Amniotic stem cell (primary cell): ENCODE measurements around the gene VPS72.
A peak's percentile ranks its signal among the peaks of the same experiment; 100 is the strongest.
"Not testable (repeated sequence)": the region's sequence is repeated elsewhere in the genome, so short reads cannot be mapped to it uniquely, and the experiment has no call there.

Source experiments
- DNase-seq: peaks from one replicate; lab custom pipeline; 2025; lab: John Stamatoyannopoulos, UW

VPS72 gene, protein sequence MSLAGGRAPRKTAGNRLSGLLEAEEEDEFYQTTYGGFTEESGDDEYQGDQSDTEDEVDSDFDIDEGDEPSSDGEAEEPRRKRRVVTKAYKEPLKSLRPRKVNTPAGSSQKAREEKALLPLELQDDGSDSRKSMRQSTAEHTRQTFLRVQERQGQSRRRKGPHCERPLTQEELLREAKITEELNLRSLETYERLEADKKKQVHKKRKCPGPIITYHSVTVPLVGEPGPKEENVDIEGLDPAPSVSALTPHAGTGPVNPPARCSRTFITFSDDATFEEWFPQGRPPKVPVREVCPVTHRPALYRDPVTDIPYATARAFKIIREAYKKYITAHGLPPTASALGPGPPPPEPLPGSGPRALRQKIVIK

DNA sequence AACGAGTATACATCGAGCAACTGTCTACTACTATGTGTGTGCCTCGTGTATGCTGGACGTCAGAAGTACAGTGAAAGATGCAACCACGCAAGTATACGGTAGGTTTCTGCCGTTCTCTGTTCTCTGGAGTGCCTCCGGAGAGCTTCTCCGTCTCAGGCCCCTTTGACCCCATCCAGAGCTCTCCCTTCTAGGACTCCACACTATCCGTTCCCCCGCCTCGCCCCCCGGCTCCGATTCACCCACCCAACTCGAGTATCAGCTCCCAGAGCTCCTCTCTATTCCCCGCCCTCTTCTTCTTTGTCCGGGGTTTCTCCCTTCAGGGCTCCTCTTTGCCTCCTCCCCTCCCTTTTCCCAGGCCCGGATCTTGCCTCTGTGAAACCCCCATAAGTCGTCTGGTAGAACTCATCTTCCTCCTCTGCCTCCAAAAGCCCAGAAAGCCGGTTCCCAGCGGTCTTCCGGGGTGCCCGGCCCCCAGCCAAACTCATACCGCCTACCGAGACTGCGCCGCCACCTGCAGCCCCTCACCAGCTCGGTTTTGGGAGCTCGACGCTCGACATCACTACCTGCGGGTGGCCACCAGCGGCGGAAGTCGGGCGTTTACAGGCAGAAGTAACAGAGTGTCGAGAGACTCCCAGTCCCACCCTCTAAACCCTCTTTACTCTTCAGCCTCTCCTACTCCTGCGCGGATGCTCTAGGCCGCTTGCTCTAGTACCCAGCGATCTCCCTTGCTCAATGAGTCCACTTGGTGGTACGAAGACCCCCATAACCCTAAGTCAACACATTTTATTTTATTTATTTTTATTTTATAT, at the start of gene VPS72:
VPS72 (minus strand) TSS at position 561 of the 809 bp plus-strand sequence; CDS start at position 485, 76 bp downstream.
- DNase-seq, result peak; percentile 80

DNA sequence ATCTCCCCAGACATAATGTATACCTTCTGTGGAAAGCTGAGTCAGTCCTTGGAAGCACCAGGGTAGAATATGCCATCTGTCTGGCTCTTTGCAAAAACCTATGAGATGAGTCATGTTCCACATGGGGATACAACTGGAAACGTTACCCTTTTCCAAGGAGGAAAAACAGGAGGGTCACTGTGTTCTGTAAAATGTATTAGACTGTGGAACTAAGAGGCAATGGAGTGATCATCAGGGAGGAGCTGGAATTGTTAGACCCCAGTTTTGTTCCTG, 48.4 kb upstream of the VPS72 start:
- DNase-seq, result peak; percentile 73

DNA sequence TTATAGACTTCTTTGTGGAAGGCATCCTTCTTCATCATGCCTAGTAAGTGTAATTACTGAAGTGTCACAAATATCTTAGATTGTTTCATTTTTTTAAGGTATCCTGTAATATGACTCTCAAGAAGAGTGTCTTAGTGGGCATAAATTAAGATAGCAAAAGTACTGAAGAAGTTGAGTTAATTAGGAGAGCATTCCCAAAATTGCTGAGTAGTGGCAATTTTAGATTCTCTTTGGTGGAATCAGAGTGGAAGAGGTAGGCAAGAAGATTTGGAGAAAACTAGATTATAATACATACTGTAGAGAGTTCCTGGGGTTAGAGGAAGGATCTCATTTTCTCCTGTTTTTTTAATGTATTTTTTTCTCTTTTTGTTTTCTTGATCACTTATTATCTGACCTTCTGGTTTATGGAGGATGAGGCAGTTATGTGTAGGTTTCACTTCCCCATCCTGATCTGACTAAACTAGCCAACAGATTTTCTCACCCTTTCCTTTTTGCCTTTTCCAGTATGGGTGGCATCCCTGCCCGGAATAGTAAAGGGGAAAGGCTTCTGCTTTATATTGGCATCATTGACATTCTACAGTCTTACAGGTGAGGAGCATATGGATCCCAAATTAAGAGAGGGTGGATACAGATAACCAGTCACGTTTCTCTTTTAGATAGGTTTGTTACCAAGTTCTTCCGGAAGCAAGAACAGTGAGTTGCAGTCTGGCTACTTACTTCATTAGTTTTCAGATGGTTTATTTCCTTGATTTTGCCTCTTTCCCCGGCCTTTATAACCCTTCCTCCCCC, 47.9 kb upstream of the VPS72 start:
- DNase-seq, result no peak

- DNase-seq, result no peak
Observed at GRCh38 chr1:151235235-151235634, 45.2 kb upstream of the VPS72 start.

DNA sequence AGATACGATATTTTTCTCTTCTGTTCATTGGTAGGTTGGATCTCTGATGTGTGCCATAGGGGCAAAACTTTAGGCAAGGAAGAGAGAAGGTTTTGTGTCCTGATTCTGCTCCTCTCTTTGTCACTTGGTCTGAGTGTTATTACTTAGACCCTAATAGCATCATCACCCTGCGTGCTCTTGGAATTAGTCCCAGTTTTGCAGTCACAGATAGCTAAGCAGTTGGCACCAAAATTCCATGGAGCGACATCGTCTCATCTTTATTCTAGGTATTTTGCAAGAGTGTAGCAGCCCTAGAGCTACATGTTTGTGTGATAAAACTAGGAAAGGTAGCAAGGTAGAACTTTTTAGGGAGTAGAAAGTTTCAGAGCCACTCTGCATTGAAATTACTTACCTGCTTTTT, 32.1 kb upstream of the VPS72 start:
- no peak for DNase-seq

- DNase-seq, result no peak
Observed at GRCh38 chr1:151221616-151222015, 31.6 kb upstream of the VPS72 start.

- DNase-seq, result no peak
Observed at GRCh38 chr1:151213560-151213959, 23.6 kb upstream of the VPS72 start.

GRCh38 chr1:151211972-151212705, 22.1 kb upstream of the VPS72 start:
- DNase-seq, result no peak

DNA sequence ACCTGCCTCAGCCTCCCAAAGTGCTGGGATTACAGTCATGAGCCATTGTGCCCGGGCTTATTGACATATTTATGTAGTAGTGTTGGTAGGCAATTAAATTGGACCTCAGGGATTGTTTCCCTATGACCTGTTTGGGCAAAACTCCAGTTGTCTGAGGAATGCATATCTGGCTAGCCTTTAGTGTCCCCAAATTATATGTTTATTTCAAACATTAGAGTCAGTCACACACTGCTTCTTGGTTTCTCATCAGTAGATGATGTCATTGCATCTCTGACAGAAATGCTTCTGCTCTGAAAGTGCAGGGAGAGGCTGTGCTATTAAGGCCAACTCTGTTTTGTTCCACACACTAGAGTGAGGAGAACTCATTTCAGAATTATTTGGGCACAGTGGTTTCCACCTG, 20.8 kb upstream of the VPS72 start:
- no peak for DNase-seq

DNA sequence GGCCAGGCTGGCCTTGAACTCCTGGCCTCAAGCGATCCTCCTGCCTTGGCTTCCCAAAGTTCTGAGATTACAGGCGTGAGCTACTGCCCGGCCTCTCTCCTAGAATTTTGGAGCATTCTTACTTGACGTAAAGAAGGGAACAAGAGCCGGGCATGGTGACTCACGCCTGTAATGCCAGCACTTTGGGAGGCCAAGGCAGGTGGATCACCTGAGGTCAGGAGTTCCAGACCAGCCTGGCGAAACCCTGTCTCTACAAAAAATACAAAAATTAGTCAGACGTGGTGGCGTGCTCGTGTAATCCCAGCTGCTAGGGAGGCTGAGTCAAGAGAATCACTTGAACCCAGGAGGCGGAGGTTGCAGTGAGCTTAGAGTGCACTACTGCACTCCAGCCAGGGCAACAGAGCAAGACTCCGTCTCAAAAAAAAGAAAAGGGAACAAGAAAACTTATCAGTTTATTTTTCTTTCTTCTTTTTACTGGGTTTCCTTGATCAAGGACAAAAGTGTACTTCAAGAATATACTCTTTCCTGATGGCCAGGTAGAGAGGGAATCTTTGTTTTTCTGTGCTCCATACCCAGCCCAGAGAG, 15.5 kb upstream of the VPS72 start:
- not testable (repeated sequence) for DNase-seq

GRCh38 chr1:151199873-151200581, 10.0 kb upstream of the VPS72 start:
- peak; percentile 47 for DNase-seq

DNA sequence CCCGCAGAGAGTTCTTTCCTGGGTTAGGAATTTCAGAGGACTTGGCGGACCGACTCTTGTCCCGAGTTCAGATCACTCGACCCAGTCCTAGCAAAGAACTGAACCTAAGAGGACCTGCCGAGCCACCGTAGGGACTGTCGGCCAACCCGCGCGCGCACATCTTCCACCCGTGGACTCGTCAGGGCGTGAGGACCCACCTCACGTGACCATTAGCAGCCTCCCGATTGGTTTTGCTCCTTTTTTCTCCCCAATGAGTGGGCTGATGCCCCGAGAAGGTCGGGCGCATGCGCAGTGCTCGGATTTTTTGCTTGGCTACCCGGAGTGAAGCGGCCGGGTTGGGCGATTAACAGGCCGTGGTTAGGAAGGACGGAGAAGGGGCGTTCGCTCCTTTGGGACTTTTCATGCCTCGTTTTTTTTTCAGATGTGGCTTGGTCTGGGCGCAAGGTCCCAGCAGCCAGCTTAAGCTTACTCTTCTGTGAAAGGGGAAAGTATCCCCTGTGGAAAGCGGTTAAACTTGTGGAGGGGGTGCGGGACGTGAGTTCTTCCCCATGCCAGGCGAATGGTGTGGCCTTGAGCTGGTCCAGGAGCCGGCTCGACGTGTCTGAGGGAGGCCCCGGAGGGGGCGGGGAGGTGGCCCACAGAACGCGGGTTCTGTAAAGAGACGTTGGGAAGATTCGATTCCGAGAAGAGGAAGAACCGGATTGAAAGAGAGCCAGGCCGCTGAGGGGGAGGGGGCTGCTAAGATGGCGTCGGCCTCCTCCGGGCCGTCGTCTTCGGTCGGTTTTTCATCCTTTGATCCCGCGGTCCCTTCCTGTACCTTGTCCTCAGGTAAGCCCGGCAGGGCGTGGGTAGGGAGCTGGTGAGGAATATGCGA, 8.5 kb upstream of the VPS72 start, which contains the start of gene PIP5K1A:
PIP5K1A (plus strand) TSS at position 299 of the 874 bp plus-strand sequence; CDS start at position 744, 445 bp downstream.
- peak; percentile 97 for DNase-seq

GRCh38 chr1:151197863-151198253, 7.9 kb upstream of the VPS72 start:
- no peak for DNase-seq

DNA sequence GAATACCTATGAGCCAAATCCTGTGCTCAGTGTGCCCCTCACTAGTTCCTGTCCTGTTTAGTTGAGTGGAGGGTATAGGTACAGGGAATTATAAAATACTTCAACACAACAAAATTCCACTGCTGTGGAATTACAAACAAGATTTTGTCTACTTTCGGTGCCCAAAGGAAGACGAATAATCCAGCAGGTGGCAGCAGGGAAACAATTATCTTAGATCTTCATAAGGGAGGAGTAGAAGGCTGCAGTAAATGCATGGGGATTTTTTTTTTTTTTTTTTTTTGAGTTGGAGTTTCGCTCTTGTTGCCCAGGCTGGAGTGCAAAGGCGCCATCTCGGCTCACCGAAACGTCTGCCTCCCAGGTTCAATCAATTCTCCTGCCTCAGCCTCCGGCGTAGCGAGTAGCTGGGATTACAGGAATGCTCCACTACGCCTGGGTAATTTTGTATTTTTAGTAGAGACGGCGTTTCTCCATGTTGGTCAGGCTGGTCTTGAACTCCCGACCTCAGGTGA, 6.3 kb upstream of the VPS72 start:
- peak; percentile 71 for DNase-seq

DNA sequence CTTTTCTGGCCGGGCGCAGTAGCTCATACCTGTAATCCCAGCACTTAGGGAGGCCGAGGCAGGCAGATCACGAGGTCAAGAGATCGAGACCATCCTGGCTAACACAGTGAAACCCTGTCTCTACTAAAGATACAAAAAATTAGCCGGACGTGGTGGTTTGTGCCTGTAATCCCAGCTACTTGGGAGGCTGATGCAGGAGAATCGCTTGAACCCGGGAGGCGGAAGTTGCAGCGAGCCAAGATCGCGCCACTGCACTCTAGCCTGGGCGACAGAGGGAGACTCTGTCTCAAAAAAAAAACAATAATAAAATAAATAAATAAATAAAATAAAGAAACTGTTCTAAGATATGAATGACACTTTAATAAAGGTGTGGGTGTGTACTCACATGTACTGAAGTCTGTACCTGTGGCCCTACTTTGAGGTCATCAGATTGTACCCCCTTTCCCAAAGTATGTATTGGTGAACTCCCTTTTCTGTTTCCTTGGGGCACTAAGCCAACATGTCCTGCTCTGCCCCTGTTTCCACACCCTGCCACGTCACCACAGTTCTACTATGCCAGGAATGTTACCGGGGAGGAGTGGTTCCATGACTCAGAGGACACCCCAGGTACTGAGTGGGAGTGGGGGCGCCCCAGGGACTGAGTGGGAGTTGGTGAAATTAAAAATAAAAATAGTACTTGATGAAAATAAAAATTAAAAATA, 5.0 kb upstream of the VPS72 start:
- DNase-seq, result peak; percentile 41

GRCh38 chr1:151193856-151194255, 3.9 kb upstream of the VPS72 start:
- no peak for DNase-seq

DNA sequence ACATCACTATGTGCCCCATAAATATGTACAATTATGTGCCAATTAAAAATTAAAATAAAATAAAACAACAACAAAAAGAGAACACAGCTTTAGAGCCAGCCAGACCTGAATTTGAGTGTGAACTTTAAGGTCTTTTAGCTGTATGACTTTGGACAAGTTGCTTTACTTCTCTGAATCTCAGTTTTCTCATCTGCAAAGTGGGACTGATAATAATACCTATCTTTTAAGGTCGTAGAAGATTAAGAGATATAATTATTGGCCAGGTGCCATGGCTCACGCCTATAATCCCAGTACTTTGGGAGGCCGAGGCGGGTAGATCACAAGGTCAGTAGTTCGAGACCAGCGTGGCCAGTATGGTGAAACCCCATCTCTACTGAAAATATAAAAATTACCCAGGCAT, 3.3 kb upstream of the VPS72 start:
- no peak for DNase-seq

DNA sequence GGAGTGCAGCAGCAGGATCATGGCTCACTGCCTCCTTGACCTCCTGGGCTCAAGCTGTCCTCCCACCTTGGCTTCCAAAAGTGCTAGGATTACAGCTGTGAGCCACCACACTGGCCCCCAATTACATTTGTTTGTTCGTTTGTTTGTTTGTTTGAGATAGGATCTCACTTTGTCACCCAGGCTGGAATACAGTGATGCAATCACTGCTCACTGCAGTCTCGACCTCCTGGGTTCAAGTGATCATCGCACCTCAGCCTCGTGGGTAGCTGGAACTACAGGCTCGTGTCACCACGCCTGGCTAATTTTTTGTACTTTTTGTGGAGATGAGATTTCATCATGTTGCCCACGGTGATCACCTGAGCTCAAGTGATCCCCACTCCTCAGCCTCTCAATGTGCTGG, 2.0 kb upstream of the VPS72 start:
- no peak for DNase-seq

DNA sequence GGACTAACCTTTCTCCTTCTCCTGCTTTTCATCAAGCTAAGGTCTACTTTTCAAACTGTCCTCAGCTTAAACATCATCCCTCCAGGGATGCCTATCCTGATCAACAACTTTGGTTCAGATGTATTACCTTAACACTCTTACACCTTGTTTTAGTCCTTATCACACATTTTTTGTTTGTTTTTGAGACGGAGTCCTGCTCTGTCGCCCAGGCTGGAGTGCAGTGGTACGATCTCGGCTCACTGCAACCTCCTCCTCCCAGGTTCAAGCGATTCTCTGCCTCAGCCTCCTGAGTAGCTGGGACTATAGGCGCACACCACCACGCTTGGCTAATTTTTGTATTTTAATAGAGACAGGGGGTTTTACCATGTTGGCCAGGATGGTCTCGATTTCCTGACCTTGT, 1.3 kb downstream of the VPS72 start:
- DNase-seq, result not testable (repeated sequence)
